Body of pancreas (tissue), 4 donors: Measurements from ENCODE around the gene USP46. TPM values are rescaled to one million over a fixed set of nuclear protein-coding genes. Genes with fewer than 3 reads are reported as not detected.

Source experiments
- ATAC-seq: fragments of 150-250 bp; one replicate; pipeline ENCODE4 v1.9.1; 2016
- DNase-seq, 4 donors: peaks; one replicate each; pipeline ENCODE4 v3.0.0-alpha.2; 2019
- H3K27ac ChIP-seq, 4 donors: fragments of 200-600 bp; sonication (generic); 1 replicate in 3 of 4; 2 replicates in 1 of 4; pipeline versions ENCODE4 v1.5.1 to v1.6.1; 2016 to 2019; ENCODE audit warnings: mild to moderate bottlenecking in 1 of 4, mixed read lengths in 1 of 4, moderate library complexity in 1 of 4
- H3K27me3 ChIP-seq, 2 donors: fragments of 200-600 bp; sonication (generic); one replicate each; pipeline ENCODE4 v1.6.0; 2016; ENCODE audit warnings: mild to moderate bottlenecking in 1 of 2
- H3K36me3 ChIP-seq, 2 donors: fragments of 200-600 bp; sonication (generic); replicated peaks in 1 of 2; 2 replicates each; pipeline ENCODE4 v1.5.1; 2016; ENCODE audit warnings: low read depth in 2 of 2; ENCODE audit not compliant: insufficient read depth in 1 of 2
- H3K4me1 ChIP-seq: fragments of 200-600 bp; sonication (generic); one replicate; pipeline ENCODE4 v1.6.0; 2016
- H3K4me3 ChIP-seq, 2 donors: fragments of 200-600 bp; sonication (generic); 1 replicate in 1 of 2; 2 replicates in 1 of 2; pipeline ENCODE4 v1.5.1; 2016 to 2019
- H3K9me3 ChIP-seq, 3 donors: fragments of 200-600 bp; sonication (generic); 1 replicate in 2 of 3; 2 replicates in 1 of 3; pipeline ENCODE4 v1.5.1; 2016
- CTCF ChIP-seq, 7 experiments: fragments of 450-650 bp in 4 of 7; fragments of 200-600 bp in 3 of 7; sonication (generic) in 3 of 7; IDR thresholded peaks; one replicate each; pipeline ENCODE4 v1.5.1; 2016 to 2019; ENCODE audit warnings: antibody characterized with exemption in 7 of 7
- POLR2A ChIP-seq, 3 donors: fragments of 450-650 bp; IDR thresholded peaks; one replicate each; pipeline ENCODE4 v1.6.1; 2016; ENCODE audit warnings: antibody characterized with exemption in 3 of 3, mild to moderate bottlenecking in 2 of 3
- WGBS, 2 donors: methylation state at CpG; one replicate each; pipeline ENCODE4 v1.1.5; 2017; 5-methylcytosine and 5-hydroxymethylcytosine counted together
- intact Hi-C: fragments of 100-400 bp; cut with DNase I; formaldehyde crosslinking; loops from one replicate; pipeline ENCODE4 v1.15.1; 2023
- total RNA-seq, 2 donors: library from RNA; depleted of rRNA; stranded (reverse); fragments of >200 nt; gene quantifications; one replicate each; pipeline ENCODE4 v1.1.0, GENCODE V29; 2016

The USP46 gene
- total RNA-seq, 2 donors from 2014 or later = 6.7 to 6.9 TPM

- Histone ChIP-seq H3K9me3 (no peaks in the 10 kb centered on the region), H3K4me1 (no peaks in the 10 kb centered on the region), H3K27me3 (no peaks in the 10 kb centered on the region), H3K36me3 (no peaks in the 10 kb centered on the region), H3K4me3 (no peak overlapping the region), H3K27ac (no peak overlapping the region)
- no peak for TF ChIP-seq CTCF (IDR thresholded peaks at IDR 0.05)
- ATAC-seq (no peak), DNase-seq (no peak)
- 93 to 94% methylated on average over 3 of the region's 3 CpGs for WGBS, 2 donors
- intact Hi-C loops = no loop called here
Observed at GRCh38 chr4:52622564-52622963, 36.5 kb downstream of the USP46 start.

GRCh38 chr4:52621567-52621966, 37.5 kb downstream of the USP46 start:
- TF ChIP-seq CTCF (IDR thresholded peaks at IDR 0.05) = no peak
- TF ChIP-seq POLR2A (IDR thresholded peaks at IDR 0.05) = no peak
- intact Hi-C loops = no loop called here
- Histone ChIP-seq H3K27ac (no peak overlapping the region), H3K9me3 (no peaks in the 10 kb centered on the region), H3K4me1 (no peaks in the 10 kb centered on the region), H3K27me3 (no peaks in the 10 kb centered on the region), H3K36me3 (no peaks in the 10 kb centered on the region), H3K4me3 (no peak overlapping the region)
- 97 to 100% methylated on average over 2 of the region's 2 CpGs for WGBS, 2 donors
- DNase-seq (no peak), ATAC-seq (no peak)

- Histone ChIP-seq H3K4me3 (no peak overlapping the region), H3K4me1 (no peaks in the 10 kb centered on the region), H3K27ac (no peak overlapping the region), H3K9me3 (no peaks in the 10 kb centered on the region), H3K36me3 (no peaks in the 10 kb centered on the region), H3K27me3 (no peaks in the 10 kb centered on the region)
- intact Hi-C loops = no loop called here
- WGBS, 2 donors = 48 to 54% methylated on average over 2 of the region's 2 CpGs
- DNase-seq (no peak), ATAC-seq (no peak)
- TF ChIP-seq POLR2A (IDR thresholded peaks at IDR 0.05) (no peak), CTCF (IDR thresholded peaks at IDR 0.05) (no peak)
Observed at GRCh38 chr4:52619591-52619931, 39.5 kb downstream of the USP46 start.

GRCh38 chr4:52618795-52619590, 40.1 kb downstream of the USP46 start:
- Histone ChIP-seq H3K36me3 (no peaks in the 10 kb centered on the region), H3K27me3 (no peaks in the 10 kb centered on the region), H3K4me1 (no peaks in the 10 kb centered on the region), H3K9me3 (no peaks in the 10 kb centered on the region), H3K27ac (no peak overlapping the region), H3K4me3 (no peak overlapping the region)
- DNase-seq = no peak
- no peak for TF ChIP-seq CTCF (IDR thresholded peaks at IDR 0.05)
- TF ChIP-seq POLR2A (IDR thresholded peaks at IDR 0.05) = no peak
- 79 to 90% methylated on average over 3 of the region's 3 CpGs for WGBS, 2 donors
- intact Hi-C loops = no loop called here
- no peak for ATAC-seq
